Aorta (tissue), 5 donors: Measurements from ENCODE around the gene IQUB. TPM values are rescaled to one million over a fixed set of nuclear protein-coding genes. Genes with fewer than 3 reads are reported as not detected.
"Not testable (repeated sequence)": the region's sequence is repeated elsewhere in the genome, so short reads cannot be mapped to it uniquely, and the experiment has no call there.

ENCODE experiments used
- ATAC-seq: fragments of 200-7000 bp; cut with Tn5 transposase; one replicate; pipeline ENCODE4 v1.9.1; 2022; ENCODE audit warnings: moderate library complexity; ENCODE audit not compliant: low FRiP score
- DNase-seq, 2 donors: peaks; one replicate each; pipeline ENCODE4 v3.0.0-alpha.2; 2020
- H3K27ac ChIP-seq, 2 donors: one replicate each; pipeline ENCODE4 v1.5.1; 2013; ENCODE audit warnings: low read length in 2 of 2, mild to moderate bottlenecking in 2 of 2, moderate library complexity in 2 of 2, control low read depth in 1 of 2, inconsistent platforms in 1 of 2, low read depth in 1 of 2
- H3K27me3 ChIP-seq, 2 donors: one replicate each; pipeline ENCODE4 v1.6.1; 2013; ENCODE audit warnings: control low read depth in 1 of 2, low read length in 1 of 2, mild to moderate bottlenecking in 1 of 2, moderate library complexity in 1 of 2; ENCODE audit not compliant: insufficient read depth in 2 of 2, control insufficient read depth in 1 of 2
- H3K36me3 ChIP-seq, 2 donors: one replicate each; pipeline ENCODE4 v1.6.1; 2013; ENCODE audit warnings: control low read depth in 1 of 2, low read length in 1 of 2, mild to moderate bottlenecking in 1 of 2; ENCODE audit not compliant: insufficient read depth in 2 of 2, control insufficient read depth in 1 of 2
- H3K4me1 ChIP-seq, 2 donors: one replicate each; pipeline ENCODE4 v1.6.1; 2013; ENCODE audit warnings: low read length in 2 of 2, control low read depth in 1 of 2, mild to moderate bottlenecking in 1 of 2, moderate library complexity in 1 of 2; ENCODE audit not compliant: insufficient read depth in 2 of 2, control insufficient read depth in 1 of 2
- H3K4me3 ChIP-seq, 2 donors: one replicate each; pipeline ENCODE4 v1.5.1; 2013; ENCODE audit warnings: low read length in 2 of 2, control low read depth in 1 of 2, mild to moderate bottlenecking in 1 of 2
- H3K9me3 ChIP-seq: one replicate; pipeline ENCODE4 v1.6.1; 2013; ENCODE audit warnings: mild to moderate bottlenecking, low read length; ENCODE audit not compliant: control insufficient read depth
- WGBS, 2 donors: extraction: QIAGEN DNeasy Blood & Tissue Kit; methylation state at CpG; one replicate each; pipeline ENCODE4 v1.1.7; 2013; 5-methylcytosine and 5-hydroxymethylcytosine counted together
- intact Hi-C, 2 donors: fragments of 100-400 bp; cut with DNase I; formaldehyde crosslinking; loops; one replicate each; pipeline versions ENCODE4 v1.14.2 to v1.15.0; 2022
- polyA plus RNA-seq, 2 donors: library from polyadenylated mRNA; stranded (reverse); fragments of 200-250 nt; gene quantifications; one replicate each; pipeline ENCODE4 v1.2.3, GENCODE V29; 2013
- total RNA-seq, 2 donors: library from RNA; stranded (reverse); fragmentation: NEBNext Ultra II Directional; extraction: Animal tissue kit (Norgen Biotek cat#: 25700); gene quantifications; one replicate each; pipeline ENCODE4 v1.2.1, GENCODE V29; 2021
- donor health status: healthy with polysubstance abuse.
- donor health status: Bipolar disorder and iron deficiency.
- donor health status: DM: no; HTN: no; CAD: no.
- donor health status: DM: no; HTN: no; CAD: no.
- donor health status: DM: yes; HTN: yes; CAD: no.

The IQUB gene
- total and polyA plus RNA-seq, 4 donors, result 0.39 to 0.81 (median 0.59) TPM; not detected in 1

DNA sequence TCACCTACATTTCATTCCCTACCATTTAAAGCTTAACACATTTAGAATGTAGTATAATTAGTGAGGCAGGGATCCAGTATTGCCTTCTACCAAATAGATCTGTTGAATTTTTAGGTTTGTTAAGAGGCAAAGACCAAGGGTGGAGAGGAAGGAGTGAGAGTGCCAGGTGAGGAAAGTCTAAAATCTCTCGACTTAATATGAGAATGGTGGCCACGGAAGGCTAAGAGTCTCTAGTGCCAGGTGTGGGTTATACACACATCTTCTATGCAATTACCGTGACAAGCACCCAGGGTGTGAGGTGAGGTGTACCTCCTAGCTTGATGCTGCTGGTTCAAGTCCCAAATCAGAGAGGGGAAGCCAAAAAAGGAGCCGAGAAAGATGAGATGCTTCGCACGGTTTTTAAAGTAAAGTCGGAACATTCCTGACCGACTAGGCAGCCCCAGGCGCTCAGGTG lies 439 bp downstream of the IQUB start:
- ATAC-seq, result no peak
- peak overlapping the region; percentile 47 to 67 for H3K4me3 ChIP-seq

DNA sequence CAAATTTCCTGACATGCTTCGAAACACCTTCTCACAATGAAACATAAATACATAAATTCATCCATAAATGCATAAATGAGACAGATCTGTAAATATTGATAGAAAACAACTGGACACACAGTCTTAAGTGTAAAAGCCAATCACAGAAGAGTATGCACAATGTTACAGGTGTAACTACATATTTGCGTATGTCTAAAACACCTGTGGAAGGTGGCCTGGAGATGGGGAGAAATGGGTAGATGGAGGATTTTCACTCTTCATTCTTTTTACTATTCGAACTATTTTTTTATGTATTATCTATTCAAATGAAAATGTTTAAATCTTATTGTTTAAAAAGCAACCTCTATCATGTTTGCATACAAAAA lies 860 bp downstream of the IQUB start:
- H3K4me1 ChIP-seq, result no peaks in the 10 kb centered on the region
- DNase-seq (no peak), ATAC-seq (no peak)
- no peak overlapping the region for H3K4me3 ChIP-seq
- WGBS, 2 donors, result 90 to 92% methylated on average over 3 of the region's 3 CpGs
- no peak overlapping the region for H3K27ac ChIP-seq
- no peaks in the 10 kb centered on the region for H3K27me3 ChIP-seq
- intact Hi-C loops, result loop anchor here in 1 of 2 donors (10.0 kb wide), 1 partner anchor 1181 kb away; no protein-coding TSS in a partner anchor
- no peaks in the 10 kb centered on the region for H3K36me3 ChIP-seq
- no peaks in the 10 kb centered on the region for H3K9me3 ChIP-seq

More for the DNA sequence above, 439 bp downstream of the IQUB start:
- intact Hi-C loops, result loop anchor here (2.0 to 10.0 kb wide), 2 partner anchors 23 to 1181 kb away; partner anchors contain the start of gene NDUFA5 (in 1 of the 2)
- Histone ChIP-seq H3K27me3 (no peaks in the 10 kb centered on the region), H3K36me3 (no peaks in the 10 kb centered on the region), H3K4me1 (no peaks in the 10 kb centered on the region), H3K27ac (peak overlapping the region in 1 of 2 donors; percentile 14), H3K9me3 (no peaks in the 10 kb centered on the region)
- 3 to 7% methylated on average over 9 of the region's 9 CpGs for WGBS, 2 donors
- no peak for DNase-seq

DNA sequence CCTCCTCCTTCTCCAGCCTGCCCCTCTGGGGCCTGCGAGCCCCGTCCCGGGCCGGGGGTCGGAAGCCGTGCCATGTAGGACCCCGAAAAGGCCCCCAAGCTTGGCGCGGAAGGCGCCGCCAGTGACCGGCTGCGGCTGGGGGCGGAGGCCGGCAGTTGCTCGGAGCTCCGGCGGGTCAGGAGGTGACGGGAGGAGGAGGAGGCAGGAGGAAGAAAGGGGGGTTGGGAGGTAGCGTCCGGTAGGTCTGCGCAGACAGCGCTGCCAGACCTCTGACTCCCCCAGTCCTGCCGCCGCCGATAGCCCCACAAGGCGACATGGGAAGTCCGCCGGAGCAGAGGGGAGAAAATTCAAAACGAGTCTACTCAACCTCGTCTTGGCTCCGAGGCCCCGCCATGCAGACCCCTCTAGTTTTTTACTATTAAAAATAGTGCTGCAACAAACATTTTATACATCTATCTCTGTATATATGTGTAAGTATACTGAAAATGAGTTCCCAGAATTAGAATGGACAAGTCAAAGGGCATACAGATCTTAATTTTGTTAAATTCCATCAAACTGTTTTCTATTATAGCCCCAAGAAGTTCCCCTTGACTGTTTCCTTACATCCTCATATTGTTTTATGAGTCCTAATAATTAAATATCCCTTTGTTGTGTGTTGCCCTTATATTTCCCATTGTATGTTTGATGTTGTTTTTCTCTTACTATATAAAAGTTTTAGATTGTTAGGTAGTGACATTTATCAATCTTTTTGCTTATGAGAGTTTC lies 1.4 kb downstream of the IQUB start:
- H3K27ac ChIP-seq, H3K27me3 ChIP-seq, H3K4me1 ChIP-seq, H3K9me3 ChIP-seq, H3K36me3 ChIP-seq: not testable (repeated sequence)
- WGBS, 2 donors, result 4 to 9% methylated on average over 8 to 32 of the region's 33 CpGs
- ATAC-seq (peak; percentile 37), DNase-seq (peak; percentile 59 to 79)
- peak overlapping the region in 1 of 2 donors; percentile 48 for H3K4me3 ChIP-seq
- intact Hi-C loops, result loop anchor here in 1 of 2 donors (10.0 kb wide), 1 partner anchor 1182 kb away; no protein-coding TSS in a partner anchor

DNA sequence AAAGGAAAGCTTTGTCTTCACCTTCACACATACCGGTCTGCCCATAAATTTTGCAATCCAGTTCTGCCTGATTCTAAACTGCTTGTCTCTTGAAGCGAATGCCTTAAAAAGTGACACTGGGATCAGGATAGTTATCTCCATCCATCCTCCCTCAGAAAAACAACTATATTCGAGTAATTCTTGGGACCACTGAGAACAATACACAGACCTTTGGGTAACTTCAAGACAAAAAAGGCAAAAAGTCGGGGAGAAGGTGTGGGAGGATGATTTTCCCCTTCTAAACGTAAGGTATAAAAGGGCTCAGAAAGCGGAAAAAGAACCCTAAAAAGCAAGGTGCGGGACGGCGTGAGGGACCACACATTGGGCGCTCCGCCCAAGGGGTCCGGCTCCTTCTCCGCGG lies 2.1 kb downstream of the IQUB start:
- H3K4me3 ChIP-seq, H3K4me1 ChIP-seq, ATAC-seq, H3K9me3 ChIP-seq, H3K36me3 ChIP-seq, DNase-seq, H3K27me3 ChIP-seq, H3K27ac ChIP-seq: not testable (repeated sequence)
- intact Hi-C loops, result loop anchor here in 1 of 2 donors (10.0 kb wide), 1 partner anchor 1182 kb away; no protein-coding TSS in a partner anchor
- 44 to 50% methylated on average over 4 to 5 of the region's 14 CpGs for WGBS, 2 donors

- not testable (repeated sequence) for DNase-seq, H3K36me3 ChIP-seq, ATAC-seq, H3K4me1 ChIP-seq, H3K9me3 ChIP-seq, H3K4me3 ChIP-seq, H3K27me3 ChIP-seq, H3K27ac ChIP-seq
- 95 to 97% methylated on average over 13 of the region's 13 CpGs for WGBS, 2 donors
- intact Hi-C loops, result loop anchor here in 1 of 2 donors (10.0 kb wide), 1 partner anchor 1185 kb away; no protein-coding TSS in a partner anchor
Observed at GRCh38 chr7:123530035-123530591, 4.3 kb downstream of the IQUB start.

DNA sequence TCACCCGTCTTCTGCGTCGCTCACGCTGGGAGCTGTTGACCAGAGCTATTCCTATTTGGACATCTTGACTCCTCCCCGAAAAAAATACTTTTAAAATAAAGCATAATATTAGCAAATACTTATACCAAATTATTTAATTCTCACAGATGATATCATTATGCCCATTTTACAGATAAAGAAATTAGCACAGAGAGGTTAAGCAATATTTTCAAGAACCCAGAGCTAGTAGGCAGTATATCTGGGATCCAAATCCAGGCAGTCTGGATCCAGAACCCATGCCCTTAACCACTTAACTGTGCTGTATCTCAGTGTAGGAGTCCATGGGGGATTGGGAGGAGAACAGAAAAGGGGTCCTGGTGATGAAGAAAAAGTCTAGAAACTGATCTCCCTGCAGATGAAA lies 6.1 kb downstream of the IQUB start:
- H3K9me3 ChIP-seq, result no peaks in the 10 kb centered on the region
- 92 to 99% methylated on average over 5 of the region's 5 CpGs for WGBS, 2 donors

DNA sequence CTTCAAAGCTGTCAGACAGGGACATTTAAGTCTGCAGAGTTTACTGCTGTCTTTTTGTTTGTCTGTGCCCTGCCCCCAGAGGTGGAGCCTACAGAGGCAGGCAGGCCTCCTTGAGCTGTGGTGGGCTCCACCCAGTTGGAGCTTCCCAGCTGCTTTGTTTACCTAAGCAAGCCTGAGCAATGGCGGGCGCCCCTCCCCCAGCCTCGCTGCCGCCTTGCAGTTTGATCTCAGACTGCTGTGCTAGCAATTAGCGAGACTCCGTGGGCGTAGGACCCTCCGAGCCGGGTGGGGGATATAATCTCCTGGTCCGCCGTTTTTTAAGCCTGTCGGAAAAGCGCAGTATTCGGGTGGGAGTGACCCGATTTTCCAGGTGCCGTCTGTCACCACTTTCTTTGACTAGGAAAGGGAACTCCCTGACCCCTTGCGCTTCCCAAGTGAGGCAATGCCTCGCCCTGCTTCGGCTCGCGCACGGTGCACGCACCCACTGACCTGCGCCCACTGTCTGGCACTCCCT lies 6.6 kb downstream of the IQUB start:
- DNase-seq, H3K4me1 ChIP-seq, H3K27ac ChIP-seq, H3K4me3 ChIP-seq, intact Hi-C loops, ATAC-seq, H3K27me3 ChIP-seq, H3K9me3 ChIP-seq, H3K36me3 ChIP-seq: not testable (repeated sequence)
- 89 to 95% methylated on average over 12 to 22 of the region's 24 CpGs for WGBS, 2 donors

More for the DNA sequence above, 6.1 kb downstream of the IQUB start:
- H3K36me3 ChIP-seq, result no peaks in the 10 kb centered on the region
- no peak for DNase-seq
- no peaks in the 10 kb centered on the region for H3K4me1 ChIP-seq
- H3K27me3 ChIP-seq, result no peaks in the 10 kb centered on the region
- intact Hi-C loops, result no loop called here
- ATAC-seq, result no peak
- H3K4me3 ChIP-seq, result no peak overlapping the region
- H3K27ac ChIP-seq, result no peak overlapping the region

- H3K36me3 ChIP-seq, H3K4me3 ChIP-seq, ATAC-seq, H3K9me3 ChIP-seq, intact Hi-C loops, H3K4me1 ChIP-seq, H3K27ac ChIP-seq, DNase-seq, H3K27me3 ChIP-seq: not testable (repeated sequence)
- 95 to 96% methylated on average over 6 of the region's 7 CpGs for WGBS, 2 donors
Observed at GRCh38 chr7:123526533-123526932, 7.9 kb downstream of the IQUB start.
